Measurements from ENCODE around the gene DHH.
A peak's percentile ranks its signal among the peaks of the same experiment; 100 is the strongest.

The DHH gene

GRCh38 chr12:49108958-49109404 lies 14.4 kb upstream of the DHH start:
- no peak for DNase-seq

- DNase-seq, result no peak
These were observed 11.0 kb upstream of the DHH start for GRCh38 chr12:49105504-49106084.

GRCh38 chr12:49104822-49105221 lies 10.2 kb upstream of the DHH start:
- DNase-seq, result no peak

- no peak for DNase-seq
These were observed 5.8 kb upstream of the DHH start for GRCh38 chr12:49100380-49100779.

GRCh38 chr12:49098703-49099102 lies 4.1 kb upstream of the DHH start:
- DNase-seq, result no peak

GRCh38 chr12:49098035-49098451 lies 3.4 kb upstream of the DHH start:
- peak; percentile 59 for DNase-seq

GRCh38 chr12:49097381-49097780 lies 2.8 kb upstream of the DHH start:
- DNase-seq, result no peak

GRCh38 chr12:49094975-49095365 lies 369 bp upstream of the DHH start:
- no peak for DNase-seq

GRCh38 chr12:49093792-49094159 lies 825 bp downstream of the DHH start:
- DNase-seq, result no peak

GRCh38 chr12:49092816-49093406 lies 1.7 kb downstream of the DHH start:
- no peak for DNase-seq

- DNase-seq, result peak; percentile 40
These were observed 2.4 kb downstream of the DHH start for GRCh38 chr12:49092086-49092815.

- no peak for DNase-seq
These were observed 2.8 kb downstream of the DHH start for GRCh38 chr12:49091836-49092085.

- DNase-seq, result no peak
These were observed 3.4 kb downstream of the DHH start for GRCh38 chr12:49091056-49091835.

GRCh38 chr12:49089821-49090773 lies 4.5 kb downstream of the DHH start:
- peak; percentile 32 for DNase-seq

GRCh38 chr12:49088932-49089330 lies 5.7 kb downstream of the DHH start:
- DNase-seq, result no peak

- DNase-seq, result peak; percentile 56
These were observed 6.3 kb downstream of the DHH start for GRCh38 chr12:49088150-49088931.

GRCh38 chr12:49086116-49086515 lies 8.5 kb downstream of the DHH start:
- DNase-seq, result no peak

- DNase-seq, result no peak
These were observed 10.2 kb downstream of the DHH start for GRCh38 chr12:49084438-49084837.

GRCh38 chr12:49079793-49080192 lies 14.8 kb downstream of the DHH start:
- no peak for DNase-seq

GRCh38 chr12:49070971-49071370 lies 23.6 kb downstream of the DHH start:
- DNase-seq, result no peak

GRCh38 chr12:49069507-49070346 lies 24.9 kb downstream of the DHH start, which contains the start of gene RHEBL1:
Gene RHEBL1 (minus strand): TSS chr12:49069979. CDS start chr12:49069785, 194 bp downstream.
- DNase-seq, result peak; percentile 96

All from T-helper 9 cell (primary cell).